Prostate gland (tissue), 2 donors: ENCODE results near the gene ITGA11.

Experiments
- POLR2A ChIP-seq: fragments of 450-650 bp; IDR thresholded peaks from one replicate; pipeline ENCODE4 v1.6.1; 2016; ENCODE audit warnings: antibody characterized with exemption, mild to moderate bottlenecking
- TF ChIP-seq, protein P1 (sequence below), 4 experiments: fragments of 200-600 bp in 2 of 4; fragments of 450-650 bp in 2 of 4; sonication (generic) in 2 of 4; IDR thresholded peaks; 1 replicate in 3 of 4; 2 replicates in 1 of 4; pipeline ENCODE4 v1.5.1; 2016 to 2019; ENCODE audit warnings: antibody characterized with exemption in 4 of 4, mild to moderate bottlenecking in 2 of 4, moderate library complexity in 2 of 4

DNA sequence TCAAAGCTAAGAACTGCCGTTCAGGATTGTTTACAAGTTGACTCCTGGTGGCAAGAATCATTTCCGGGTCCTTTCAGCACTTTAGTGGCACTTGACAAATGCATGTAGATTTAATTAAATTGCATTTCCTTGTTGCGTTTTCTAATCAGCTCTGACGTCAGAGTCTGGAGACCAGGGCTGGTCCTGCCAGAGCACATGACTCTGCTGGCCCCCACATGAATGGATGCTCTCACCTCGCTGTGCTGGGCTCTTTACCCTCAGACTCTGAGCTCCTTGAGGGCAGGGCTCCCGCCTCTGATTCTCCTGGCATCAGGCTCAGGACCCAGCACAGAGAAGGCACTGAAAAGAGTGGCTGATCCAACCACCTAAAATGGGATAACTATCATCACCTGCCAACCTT, 85.0 kb downstream of the ITGA11 start:
- TF ChIP-seq, protein P1, sequence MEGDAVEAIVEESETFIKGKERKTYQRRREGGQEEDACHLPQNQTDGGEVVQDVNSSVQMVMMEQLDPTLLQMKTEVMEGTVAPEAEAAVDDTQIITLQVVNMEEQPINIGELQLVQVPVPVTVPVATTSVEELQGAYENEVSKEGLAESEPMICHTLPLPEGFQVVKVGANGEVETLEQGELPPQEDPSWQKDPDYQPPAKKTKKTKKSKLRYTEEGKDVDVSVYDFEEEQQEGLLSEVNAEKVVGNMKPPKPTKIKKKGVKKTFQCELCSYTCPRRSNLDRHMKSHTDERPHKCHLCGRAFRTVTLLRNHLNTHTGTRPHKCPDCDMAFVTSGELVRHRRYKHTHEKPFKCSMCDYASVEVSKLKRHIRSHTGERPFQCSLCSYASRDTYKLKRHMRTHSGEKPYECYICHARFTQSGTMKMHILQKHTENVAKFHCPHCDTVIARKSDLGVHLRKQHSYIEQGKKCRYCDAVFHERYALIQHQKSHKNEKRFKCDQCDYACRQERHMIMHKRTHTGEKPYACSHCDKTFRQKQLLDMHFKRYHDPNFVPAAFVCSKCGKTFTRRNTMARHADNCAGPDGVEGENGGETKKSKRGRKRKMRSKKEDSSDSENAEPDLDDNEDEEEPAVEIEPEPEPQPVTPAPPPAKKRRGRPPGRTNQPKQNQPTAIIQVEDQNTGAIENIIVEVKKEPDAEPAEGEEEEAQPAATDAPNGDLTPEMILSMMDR (IDR thresholded peaks at IDR 0.05) = no peak
- no peak for TF ChIP-seq POLR2A
